Skeletal muscle tissue (tissue), 4 donors: ENCODE results near the gene LAMC3. TPM values are rescaled to one million over a fixed set of nuclear protein-coding genes. Genes with fewer than 3 reads are reported as not detected.
A peak's percentile ranks its signal among the peaks of the same experiment; 100 is the strongest.
"Not testable (repeated sequence)": the region's sequence is repeated elsewhere in the genome, so short reads cannot be mapped to it uniquely, and the experiment has no call there.

Source experiments
- H3K27ac ChIP-seq: one replicate; pipeline ENCODE4 v1.7.0; 2013; ENCODE audit warnings: mild to moderate bottlenecking, low read depth, low read length, inconsistent platforms
- H3K27me3 ChIP-seq, 3 donors: one replicate each; pipeline ENCODE4 v1.7.0; 2013; ENCODE audit warnings: low read length in 3 of 3; ENCODE audit not compliant: control insufficient read depth in 3 of 3, insufficient read depth in 3 of 3
- H3K36me3 ChIP-seq, 3 donors: one replicate each; pipeline ENCODE4 v1.7.0; 2013; ENCODE audit warnings: low read length in 3 of 3; ENCODE audit not compliant: control insufficient read depth in 3 of 3, insufficient read depth in 3 of 3
- H3K4me1 ChIP-seq, 3 donors: one replicate each; pipeline ENCODE4 v1.7.0; 2013; ENCODE audit warnings: low read length in 3 of 3, mild to moderate bottlenecking in 3 of 3; ENCODE audit not compliant: control insufficient read depth in 3 of 3, insufficient read depth in 3 of 3
- H3K4me3 ChIP-seq, 3 donors: one replicate each; pipeline ENCODE4 v1.7.0; 2013; ENCODE audit warnings: low read length in 3 of 3
- H3K9ac ChIP-seq, 3 donors: one replicate each; pipeline ENCODE4 v1.7.0; 2013; ENCODE audit warnings: low read length in 3 of 3, mild to moderate bottlenecking in 3 of 3, moderate library complexity in 2 of 3, low read depth in 1 of 3
- H3K9me3 ChIP-seq, 3 donors: one replicate each; pipeline ENCODE4 v1.7.0; 2013; ENCODE audit warnings: low read length in 3 of 3; ENCODE audit not compliant: control insufficient read depth in 3 of 3
- total RNA-seq: library from RNA; depleted of rRNA; stranded (reverse); fragments of >200 nt; gene quantifications from one replicate; pipeline ENCODE4 v1.2.3, GENCODE V29; 2014
- donor health status: Osteomylitis.

The LAMC3 gene
- total RNA-seq, 1 donor from 2014 or later = 0.52 TPM

GRCh38 chr9:131034268-131034667 lies 25.3 kb downstream of the LAMC3 start:
- H3K27me3 ChIP-seq = peaks cover 16 to 46% (median 18%) of the 10 kb centered on the region in 3 donors
- peaks cover 4 to 18% (median 10%) of the 10 kb centered on the region in 3 donors for H3K4me1 ChIP-seq
- H3K9ac ChIP-seq = no peak overlapping the region
- no peak overlapping the region for H3K4me3 ChIP-seq
- H3K36me3 ChIP-seq = no peaks in the 10 kb centered on the region
- no peaks in the 10 kb centered on the region for H3K9me3 ChIP-seq
- no peak overlapping the region for H3K27ac ChIP-seq

- not testable (repeated sequence) for H3K4me3 ChIP-seq, H3K27ac ChIP-seq, H3K36me3 ChIP-seq, H3K9me3 ChIP-seq, H3K9ac ChIP-seq
- H3K27me3 ChIP-seq = peaks cover 18 to 49% (median 21%) of the 10 kb centered on the region in 3 donors
- peaks cover 4 to 18% (median 10%) of the 10 kb centered on the region in 3 donors for H3K4me1 ChIP-seq
These were observed 25.8 kb downstream of the LAMC3 start for GRCh38 chr9:131034749-131035148.

GRCh38 chr9:131035548-131035947 lies 26.6 kb downstream of the LAMC3 start:
- Histone ChIP-seq H3K4me1 (peaks cover 4 to 18% (median 10%) of the 10 kb centered on the region in 3 donors), H3K27me3 (peaks cover 18 to 50% (median 21%) of the 10 kb centered on the region in 3 donors), H3K4me3 (no peak overlapping the region), H3K27ac (no peak overlapping the region), H3K9me3 (no peaks in the 10 kb centered on the region), H3K9ac (no peak overlapping the region), H3K36me3 (no peaks in the 10 kb centered on the region)

GRCh38 chr9:131036071-131036470 lies 27.1 kb downstream of the LAMC3 start:
- Histone ChIP-seq H3K9me3 (no peaks in the 10 kb centered on the region), H3K36me3 (no peaks in the 10 kb centered on the region), H3K27me3 (peaks cover 18 to 51% (median 24%) of the 10 kb centered on the region in 3 donors), H3K27ac (no peak overlapping the region), H3K4me3 (no peak overlapping the region), H3K4me1 (peaks cover 4 to 18% (median 10%) of the 10 kb centered on the region in 3 donors), H3K9ac (no peak overlapping the region)

GRCh38 chr9:131036529-131037334 lies 27.8 kb downstream of the LAMC3 start:
- Histone ChIP-seq H3K36me3 (no peaks in the 10 kb centered on the region), H3K27ac (no peak overlapping the region)

GRCh38 chr9:131037335-131038255 lies 28.6 kb downstream of the LAMC3 start:
- H3K27ac ChIP-seq = no peak overlapping the region

More at GRCh38 chr9:131036529-131037334, 27.8 kb downstream of the LAMC3 start:
- Histone ChIP-seq H3K9me3 (no peaks in the 10 kb centered on the region), H3K4me1 (peaks cover 4 to 18% (median 10%) of the 10 kb centered on the region in 3 donors), H3K27me3 (peaks cover 18 to 58% (median 28%) of the 10 kb centered on the region in 3 donors), H3K9ac (peak overlapping the region in 1 of 3 donors; percentile 33), H3K4me3 (no peak overlapping the region)

GRCh38 chr9:131038256-131039128 lies 29.5 kb downstream of the LAMC3 start:
- H3K9me3 ChIP-seq = no peaks in the 10 kb centered on the region
- H3K9ac ChIP-seq = no peak overlapping the region
- no peak overlapping the region for H3K27ac ChIP-seq
- H3K27me3 ChIP-seq = peaks cover 14 to 49% (median 37%) of the 10 kb centered on the region in 3 donors
- peaks cover 4 to 18% (median 10%) of the 10 kb centered on the region in 3 donors for H3K4me1 ChIP-seq
- H3K36me3 ChIP-seq = no peaks in the 10 kb centered on the region
- H3K4me3 ChIP-seq = no peak overlapping the region

More at GRCh38 chr9:131037335-131038255, 28.6 kb downstream of the LAMC3 start:
- peaks cover 18 to 54% (median 33%) of the 10 kb centered on the region in 3 donors for H3K27me3 ChIP-seq
- no peak overlapping the region for H3K4me3 ChIP-seq
- H3K9me3 ChIP-seq = no peaks in the 10 kb centered on the region
- H3K4me1 ChIP-seq = peaks cover 4 to 18% (median 10%) of the 10 kb centered on the region in 3 donors
- peak overlapping the region in 1 of 3 donors; percentile 33 for H3K9ac ChIP-seq
- no peaks in the 10 kb centered on the region for H3K36me3 ChIP-seq

GRCh38 chr9:131039129-131039954 lies 30.4 kb downstream of the LAMC3 start:
- Histone ChIP-seq H3K27ac (no peak overlapping the region), H3K27me3 (peaks cover 8 to 41% (median 33%) of the 10 kb centered on the region in 3 donors), H3K36me3 (no peaks in the 10 kb centered on the region), H3K4me3 (no peak overlapping the region), H3K9ac (no peak overlapping the region), H3K9me3 (no peaks in the 10 kb centered on the region), H3K4me1 (peaks cover 4 to 18% (median 10%) of the 10 kb centered on the region in 3 donors)
